ENCODE measurements around the gene GLP1R. TPM values are rescaled to one million over a fixed set of nuclear protein-coding genes. Genes with fewer than 3 reads are reported as not detected.
A peak's percentile ranks its signal among the peaks of the same experiment; 100 is the strongest.

GLP1R gene
- total RNA-seq, 4 donors from 2014 or later: not detected

- ATAC-seq (ENCODE audit: low FRiP score) (no peak), DNase-seq (ENCODE audit: low spot score) (no peak)
- no peak for TF ChIP-seq CTCF (IDR thresholded peaks at IDR 0.05)
Measured at GRCh38 chr6:39107034-39107433, 58.5 kb downstream of the GLP1R start.

GRCh38 chr6:39107641-39108040 is 59.1 kb downstream of the GLP1R start:
- no peak for TF ChIP-seq CTCF (IDR thresholded peaks at IDR 0.05)
- DNase-seq (ENCODE audit: low spot score) (no peak), ATAC-seq (ENCODE audit: low FRiP score) (no peak)

- no peak for TF ChIP-seq CTCF (IDR thresholded peaks at IDR 0.05)
- ATAC-seq (ENCODE audit: low FRiP score) (no peak), DNase-seq (ENCODE audit: low spot score) (no peak)
Measured at GRCh38 chr6:39108041-39108839, 59.7 kb downstream of the GLP1R start.

GRCh38 chr6:39111280-39111679 is 62.7 kb downstream of the GLP1R start:
- ATAC-seq (ENCODE audit: low FRiP score) (no peak), DNase-seq (ENCODE audit: low spot score) (no peak)
- no peak for TF ChIP-seq CTCF (IDR thresholded peaks at IDR 0.05)

GRCh38 chr6:39113788-39114187 is 65.2 kb downstream of the GLP1R start:
- DNase-seq (ENCODE audit: low spot score): no peak
- TF ChIP-seq CTCF (IDR thresholded peaks at IDR 0.05): no peak

GRCh38 chr6:39114388-39114703 is 65.8 kb downstream of the GLP1R start:
- DNase-seq (ENCODE audit: low spot score) (peak; percentile 48), ATAC-seq (ENCODE audit: low FRiP score) (peak; percentile 38)
- TF ChIP-seq CTCF (IDR thresholded peaks at IDR 0.05): no peak

More at GRCh38 chr6:39113788-39114187, 65.2 kb downstream of the GLP1R start:
- ATAC-seq (ENCODE audit: low FRiP score): no peak
